Measurements from ENCODE around the gene ARHGEF16.

Gene ARHGEF16

GRCh38 chr1:3457910-3458883 lies 3.7 kb downstream of the ARHGEF16 start:
- no peak for DNase-seq

- no peak for DNase-seq
Measured at GRCh38 chr1:3459051-3459908, 4.8 kb downstream of the ARHGEF16 start.

- no peak for DNase-seq
Measured at GRCh38 chr1:3459940-3460671, 5.6 kb downstream of the ARHGEF16 start.

GRCh38 chr1:3460672-3461131 lies 6.2 kb downstream of the ARHGEF16 start:
- DNase-seq, result no peak

GRCh38 chr1:3461238-3461933 lies 6.9 kb downstream of the ARHGEF16 start:
- DNase-seq, result no peak

- DNase-seq, result no peak
Measured at GRCh38 chr1:3461934-3462275, 7.4 kb downstream of the ARHGEF16 start.

GRCh38 chr1:3462356-3463012 lies 8.0 kb downstream of the ARHGEF16 start:
- DNase-seq, result no peak

- DNase-seq, result peak; percentile 1
Measured at GRCh38 chr1:3463013-3463385, 8.5 kb downstream of the ARHGEF16 start.

GRCh38 chr1:3463408-3463863 lies 9.0 kb downstream of the ARHGEF16 start:
- DNase-seq, result no peak

- peak; percentile 0 for DNase-seq
Measured at GRCh38 chr1:3463891-3464648, 9.6 kb downstream of the ARHGEF16 start.

- DNase-seq, result no peak
Measured at GRCh38 chr1:3464649-3465025, 10.2 kb downstream of the ARHGEF16 start.

GRCh38 chr1:3465091-3465934 lies 10.8 kb downstream of the ARHGEF16 start:
- peak; percentile 0 for DNase-seq

GRCh38 chr1:3465935-3466321 lies 11.5 kb downstream of the ARHGEF16 start:
- peak; percentile 0 for DNase-seq

- no peak for DNase-seq
Measured at GRCh38 chr1:3466366-3467075, 12.1 kb downstream of the ARHGEF16 start.

GRCh38 chr1:3467096-3468036 lies 12.9 kb downstream of the ARHGEF16 start:
- DNase-seq, result peak; percentile 0

GRCh38 chr1:3468236-3469103 lies 14.0 kb downstream of the ARHGEF16 start:
- DNase-seq, result peak; percentile 0
